Ovary (tissue), 3 donors: ENCODE measurements around the gene ANKK1.

ENCODE experiments used
- EP300 ChIP-seq: sonication (generic); formaldehyde crosslinking; IDR thresholded peaks from one replicate; pipeline ENCODE4 v1.6.1; 2017; ENCODE audit warnings: antibody characterized with exemption
- POLR2A ChIP-seq: fragments of 450-650 bp; IDR thresholded peaks from one replicate; pipeline ENCODE4 v1.6.1; 2017; ENCODE audit warnings: antibody characterized with exemption, mild to moderate bottlenecking, moderate library complexity
- TF ChIP-seq, protein P1 (sequence below), 3 donors: fragments of 450-650 bp in 2 of 3; fragments of 200-600 bp in 1 of 3; IDR thresholded peaks; one replicate each; pipeline versions ENCODE4 v1.5.1 to v1.8.0; 2016 to 2022; ENCODE audit warnings: antibody characterized with exemption in 3 of 3, mild to moderate bottlenecking in 1 of 3
- donor health status: DM: no; HTN: no; CAD: no.

DNA sequence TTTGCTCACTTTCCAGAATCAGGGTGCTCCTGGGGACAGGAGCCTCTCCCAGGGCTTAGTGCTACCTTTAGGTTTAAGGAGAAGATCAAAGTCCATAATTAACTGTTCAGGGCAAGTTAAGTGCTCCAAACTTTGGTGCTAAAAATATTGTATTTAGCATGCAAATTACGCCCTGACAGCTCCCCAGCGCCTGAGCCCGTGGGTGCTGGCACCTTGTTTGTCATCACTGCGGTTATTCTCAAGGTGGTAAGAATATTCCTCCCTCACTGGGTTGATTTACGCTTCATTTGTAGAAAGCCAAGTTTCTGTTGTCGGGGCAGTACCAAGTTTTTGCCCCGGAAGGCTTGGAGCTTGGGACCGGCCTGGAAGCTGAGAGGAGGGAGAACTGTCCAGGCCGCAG lies 21.3 kb downstream of the ANKK1 start:
- TF ChIP-seq, protein P1, sequence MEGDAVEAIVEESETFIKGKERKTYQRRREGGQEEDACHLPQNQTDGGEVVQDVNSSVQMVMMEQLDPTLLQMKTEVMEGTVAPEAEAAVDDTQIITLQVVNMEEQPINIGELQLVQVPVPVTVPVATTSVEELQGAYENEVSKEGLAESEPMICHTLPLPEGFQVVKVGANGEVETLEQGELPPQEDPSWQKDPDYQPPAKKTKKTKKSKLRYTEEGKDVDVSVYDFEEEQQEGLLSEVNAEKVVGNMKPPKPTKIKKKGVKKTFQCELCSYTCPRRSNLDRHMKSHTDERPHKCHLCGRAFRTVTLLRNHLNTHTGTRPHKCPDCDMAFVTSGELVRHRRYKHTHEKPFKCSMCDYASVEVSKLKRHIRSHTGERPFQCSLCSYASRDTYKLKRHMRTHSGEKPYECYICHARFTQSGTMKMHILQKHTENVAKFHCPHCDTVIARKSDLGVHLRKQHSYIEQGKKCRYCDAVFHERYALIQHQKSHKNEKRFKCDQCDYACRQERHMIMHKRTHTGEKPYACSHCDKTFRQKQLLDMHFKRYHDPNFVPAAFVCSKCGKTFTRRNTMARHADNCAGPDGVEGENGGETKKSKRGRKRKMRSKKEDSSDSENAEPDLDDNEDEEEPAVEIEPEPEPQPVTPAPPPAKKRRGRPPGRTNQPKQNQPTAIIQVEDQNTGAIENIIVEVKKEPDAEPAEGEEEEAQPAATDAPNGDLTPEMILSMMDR (IDR thresholded peaks at IDR 0.05) = no peak
- no peak for TF ChIP-seq POLR2A
- no peak for TF ChIP-seq EP300
